Kidney (tissue), 14 donors: ENCODE measurements around the gene POC1A. TPM values are rescaled to one million over a fixed set of nuclear protein-coding genes. Genes with fewer than 3 reads are reported as not detected.
A peak's percentile ranks its signal among the peaks of the same experiment; 100 is the strongest.
"Not testable (repeated sequence)": the region's sequence is repeated elsewhere in the genome, so short reads cannot be mapped to it uniquely, and the experiment has no call there.

Experiments
- DNase-seq, 5 donors: peaks; one replicate each; pipeline ENCODE4 v3.0.0-alpha.2; 2013 to 2020
- FAIRE-seq: peaks from 2 replicates; lab custom pipeline; 2012; peaks lifted over from hg19 to GRCh38; lab: Jason Lieb, UNC
- H3K27ac ChIP-seq, 2 donors: one replicate each; pipeline ENCODE4 v1.7.0; 2013; ENCODE audit warnings: low read depth in 2 of 2, low read length in 2 of 2, inconsistent platforms in 1 of 2
- H3K27me3 ChIP-seq: one replicate; pipeline ENCODE4 v1.7.1; 2013; ENCODE audit warnings: low read length, inconsistent platforms; ENCODE audit not compliant: control insufficient read depth, insufficient read depth
- H3K36me3 ChIP-seq, 3 donors: one replicate each; pipeline versions ENCODE4 v1.7.0 to v1.7.1; 2013; ENCODE audit warnings: low read length in 3 of 3, control low read depth in 1 of 3, inconsistent platforms in 1 of 3; ENCODE audit not compliant: insufficient read depth in 3 of 3, control insufficient read depth in 2 of 3
- H3K4me1 ChIP-seq, 3 donors: one replicate each; pipeline versions ENCODE4 v1.7.0 to v1.7.1; 2013; ENCODE audit warnings: low read length in 3 of 3, inconsistent platforms in 1 of 3, low read depth in 1 of 3; ENCODE audit not compliant: control insufficient read depth in 2 of 3, insufficient read depth in 2 of 3
- H3K4me3 ChIP-seq, 3 donors: one replicate each; pipeline versions ENCODE4 v1.7.0 to v1.8.1; 2013; ENCODE audit warnings: low read length in 3 of 3, control low read depth in 1 of 3, inconsistent platforms in 1 of 3
- H3K9ac ChIP-seq, 3 donors: one replicate each; pipeline versions ENCODE4 v1.7.0 to v1.7.1; 2013; ENCODE audit warnings: low read length in 3 of 3, control low read depth in 1 of 3, inconsistent platforms in 1 of 3
- H3K9me3 ChIP-seq, 3 donors: one replicate each; pipeline versions ENCODE4 v1.7.0 to v1.7.1; 2013; ENCODE audit warnings: low read length in 3 of 3, control low read depth in 1 of 3, inconsistent platforms in 1 of 3; ENCODE audit not compliant: control insufficient read depth in 2 of 3, insufficient read depth in 1 of 3
- intact Hi-C: fragments of 100-400 bp; cut with DNase I; formaldehyde crosslinking; loops from one replicate; pipeline ENCODE4 v1.11.1; 2022
- polyA plus RNA-seq: library from polyadenylated mRNA; stranded (reverse); fragments of 350-450 nt; fragmentation: Illumina TruSeq; extraction: RNeasy Lipid Tissue Mini Kit (QIAGEN cat#74804); gene quantifications from one replicate; pipeline ENCODE4 v1.2.3, GENCODE V29; 2014; ENCODE audit warnings: low read depth, low replicate concordance; ENCODE audit not compliant: insufficient read depth
- total RNA-seq: library from RNA; stranded (reverse); fragmentation: NEBNext Ultra II Directional; extraction: Animal tissue kit (Norgen Biotek cat#: 25700); gene quantifications from one replicate; pipeline ENCODE4 v1.2.1, GENCODE V29; 2021
- TF ChIP-seq, protein P1 (sequence below): IDR thresholded peaks from 3 replicates; pipeline ENCODE4 v1.5.1; 2012; ENCODE audit warnings: mild to moderate bottlenecking, moderate library complexity, borderline replicate concordance; ENCODE audit not compliant: insufficient read depth; ENCODE audit errors: extremely low read depth
- donor health status: control.
- donor health status: control.
- donor health status: control.
- donor health status: control.
- donor health status: control.
- donor health status: DM: yes; HTN: yes; CAD: no.
- donor health status: Normal renal cell carcinoma (clear cell type).

POC1A gene
- total and polyA plus RNA-seq, 2 donors from 2014 or later, result 2.2 to 2.5 TPM

DNA sequence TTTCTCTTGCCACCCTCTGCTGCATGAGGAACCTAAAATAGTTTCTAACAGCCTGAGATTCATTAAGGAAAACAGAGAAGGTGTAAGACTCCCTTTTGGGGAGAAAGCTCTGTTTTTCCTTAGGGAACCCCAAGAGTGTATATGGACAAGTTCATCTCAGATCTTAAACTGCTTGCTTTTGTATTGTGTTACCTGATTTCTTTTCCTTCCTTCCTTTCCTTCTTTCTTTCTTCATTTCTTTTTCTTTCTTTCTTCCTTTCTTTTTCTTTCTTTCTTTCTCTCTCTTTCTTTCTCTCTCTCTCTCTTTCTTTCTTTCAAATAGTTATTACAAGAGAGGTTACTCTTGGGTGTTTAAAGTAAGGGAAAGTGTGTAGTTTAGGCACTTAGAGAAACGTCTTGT is 5.3 kb upstream of the POC1A start:
- TF ChIP-seq, protein P1, sequence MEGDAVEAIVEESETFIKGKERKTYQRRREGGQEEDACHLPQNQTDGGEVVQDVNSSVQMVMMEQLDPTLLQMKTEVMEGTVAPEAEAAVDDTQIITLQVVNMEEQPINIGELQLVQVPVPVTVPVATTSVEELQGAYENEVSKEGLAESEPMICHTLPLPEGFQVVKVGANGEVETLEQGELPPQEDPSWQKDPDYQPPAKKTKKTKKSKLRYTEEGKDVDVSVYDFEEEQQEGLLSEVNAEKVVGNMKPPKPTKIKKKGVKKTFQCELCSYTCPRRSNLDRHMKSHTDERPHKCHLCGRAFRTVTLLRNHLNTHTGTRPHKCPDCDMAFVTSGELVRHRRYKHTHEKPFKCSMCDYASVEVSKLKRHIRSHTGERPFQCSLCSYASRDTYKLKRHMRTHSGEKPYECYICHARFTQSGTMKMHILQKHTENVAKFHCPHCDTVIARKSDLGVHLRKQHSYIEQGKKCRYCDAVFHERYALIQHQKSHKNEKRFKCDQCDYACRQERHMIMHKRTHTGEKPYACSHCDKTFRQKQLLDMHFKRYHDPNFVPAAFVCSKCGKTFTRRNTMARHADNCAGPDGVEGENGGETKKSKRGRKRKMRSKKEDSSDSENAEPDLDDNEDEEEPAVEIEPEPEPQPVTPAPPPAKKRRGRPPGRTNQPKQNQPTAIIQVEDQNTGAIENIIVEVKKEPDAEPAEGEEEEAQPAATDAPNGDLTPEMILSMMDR, result no peak
- Histone ChIP-seq H3K4me3 (no peak overlapping the region), H3K4me1 (no peaks in the 10 kb centered on the region), H3K9me3 (no peaks in the 10 kb centered on the region), H3K36me3 (no peaks in the 10 kb centered on the region), H3K27ac (no peak overlapping the region), H3K27me3 (no peaks in the 10 kb centered on the region), H3K9ac (no peak overlapping the region)
- intact Hi-C loops, result no loop called here
- DNase-seq, result no peak
- FAIRE-seq, result no peak

DNA sequence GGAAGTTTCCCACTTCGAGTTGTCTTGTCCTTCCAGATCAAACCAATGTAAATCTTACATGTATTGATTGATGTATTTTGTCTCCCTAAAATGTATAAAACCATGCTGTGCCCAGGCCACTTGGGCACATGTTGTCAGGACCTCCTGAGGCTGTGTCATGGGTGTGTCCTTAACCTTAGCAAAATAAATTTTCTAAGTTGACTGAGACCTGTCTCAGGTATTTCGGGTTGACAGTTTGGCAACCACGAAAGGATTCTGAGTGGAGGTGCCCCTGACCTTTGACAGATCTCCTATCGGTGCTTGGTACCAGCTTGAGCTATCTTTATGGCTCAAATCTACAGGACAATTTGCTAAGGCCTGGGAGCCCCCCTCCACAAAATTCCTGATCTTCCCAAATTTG is 1.7 kb upstream of the POC1A start:
- TF ChIP-seq, protein P1, result no peak
- no peak overlapping the region for H3K9ac ChIP-seq
- H3K27ac ChIP-seq, result no peak overlapping the region
- intact Hi-C loops, result no loop called here
- H3K4me3 ChIP-seq, result no peak overlapping the region
- peaks cover 0 to 8% (median 0%) of the 10 kb centered on the region in 3 donors for H3K4me1 ChIP-seq
- FAIRE-seq (no peak), DNase-seq (no peak)
- H3K27me3 ChIP-seq, result no peaks in the 10 kb centered on the region
- no peaks in the 10 kb centered on the region for H3K36me3 ChIP-seq
- H3K9me3 ChIP-seq, result no peaks in the 10 kb centered on the region

DNA sequence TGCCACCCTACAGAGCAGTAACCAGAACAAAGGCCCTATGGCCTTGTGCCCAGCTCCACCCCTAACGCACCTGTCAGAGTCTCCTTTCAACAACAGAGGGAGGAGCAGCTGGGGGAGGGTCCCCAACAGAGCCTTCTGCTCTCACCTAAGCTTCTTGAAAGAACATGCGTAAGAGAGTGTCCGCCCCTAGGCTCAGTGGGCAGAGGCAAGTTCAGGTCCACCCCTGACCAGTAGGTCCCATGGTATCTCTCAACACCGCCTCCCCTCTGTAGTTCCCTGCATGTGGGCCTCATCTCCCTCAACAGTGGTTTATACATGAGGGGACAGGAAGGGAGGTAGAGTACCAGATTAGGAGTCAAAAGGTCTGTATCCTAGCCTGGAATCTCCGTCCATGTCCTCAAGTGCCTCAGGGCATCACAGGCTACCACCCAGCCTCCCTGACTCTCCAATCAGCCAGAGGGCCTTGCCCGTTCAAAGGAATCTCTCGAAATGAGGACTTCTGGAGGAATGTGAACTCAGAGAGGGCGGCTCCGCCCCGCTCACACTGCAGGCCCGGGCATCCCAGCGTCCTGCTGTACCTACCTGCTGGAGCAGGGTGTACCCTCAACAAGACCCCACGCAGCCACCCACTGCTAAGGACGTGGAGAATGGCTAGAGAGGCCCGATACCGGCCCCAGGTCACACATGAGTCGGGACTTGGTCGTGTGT is 680 bp downstream of the POC1A start:
- no peaks in the 10 kb centered on the region for H3K9me3 ChIP-seq
- H3K9ac ChIP-seq, result peak overlapping the region in 2 of 3 donors; percentile 25 to 56
- DNase-seq, result peak in 4 of 5 donors; percentile 16 to 69 (median 28)
- peak overlapping the region; percentile 60 to 76 (median 71) for H3K4me3 ChIP-seq
- H3K27me3 ChIP-seq, result no peaks in the 10 kb centered on the region
- H3K27ac ChIP-seq, result peak overlapping the region in 1 of 2 donors; percentile 89
- H3K4me1 ChIP-seq, result peaks cover 0 to 8% (median 0%) of the 10 kb centered on the region in 3 donors
- no peaks in the 10 kb centered on the region for H3K36me3 ChIP-seq
- intact Hi-C loops, result no loop called here
- TF ChIP-seq, protein P1, result no peak
- FAIRE-seq, result no peak

DNA sequence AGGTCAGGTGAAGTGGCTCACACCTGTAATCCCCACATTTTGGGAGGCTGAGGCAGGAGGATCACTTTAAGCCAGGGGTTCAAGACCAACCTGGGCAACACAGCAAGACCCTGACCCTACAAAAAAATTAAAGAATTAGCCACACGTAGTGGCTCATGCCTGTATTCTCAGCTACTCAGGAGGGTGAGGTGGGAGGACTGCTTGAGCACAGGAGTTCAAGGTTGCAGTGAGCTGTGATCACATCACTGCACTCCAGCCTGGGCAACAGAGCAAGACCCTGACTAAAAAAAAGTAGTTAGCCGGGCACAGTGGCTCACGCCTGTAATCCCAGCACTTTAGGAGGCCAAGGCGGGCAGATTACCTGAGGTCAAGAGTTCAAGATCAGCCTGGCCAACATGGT is 2.2 kb downstream of the POC1A start:
- H3K4me1 ChIP-seq, FAIRE-seq, intact Hi-C loops, H3K4me3 ChIP-seq, H3K9ac ChIP-seq, H3K36me3 ChIP-seq, DNase-seq, H3K27me3 ChIP-seq, H3K9me3 ChIP-seq, H3K27ac ChIP-seq: not testable (repeated sequence)
